ENCODE measurements around the gene TRIM29. TPM values are rescaled to one million over a fixed set of nuclear protein-coding genes. Genes with fewer than 3 reads are reported as not detected.

Gene TRIM29
- total RNA-seq, 2 experiments from 2014 or later = not detected

GRCh38 chr11:120125024-120125423, 12.9 kb downstream of the TRIM29 start:
- Mint-ChIP-seq H3K4me3 (no peak overlapping the region), H3K27ac (no peak overlapping the region), H3K27me3 (peaks cover 11% of the 10 kb centered on the region), H3K36me3 (ENCODE audit: low read depth) (no peaks in the 10 kb centered on the region), H3K9me3 (no peaks in the 10 kb centered on the region), H3K4me1 (ENCODE audit: low read depth) (peaks cover 5% of the 10 kb centered on the region)
- TF ChIP-seq CTCF (IDR thresholded peaks at IDR 0.05) = no peak
- CTCF ChIA-PET = no interaction called here
- H3K27ac ChIP-seq (ENCODE audit: low read depth in 1 of 2, low read length in 2 of 2) = no peak overlapping the region
- DNase-seq (no peak), ATAC-seq (ENCODE audit: poor library complexity) (no peak)
- no peaks in the 10 kb centered on the region for H3K4me1 ChIP-seq (ENCODE audit: insufficient read depth, low read length)
- no peaks in the 10 kb centered on the region for H3K27me3 ChIP-seq (ENCODE audit: control insufficient read depth in 1 of 2, insufficient read depth in 2 of 2, low read length in 2 of 2)
- no peaks in the 10 kb centered on the region for H3K9me3 ChIP-seq (ENCODE audit: control insufficient read depth in 1 of 2, insufficient read depth in 1 of 2, low read length in 2 of 2)
- H3K4me3 ChIP-seq (ENCODE audit: low read length) = no peak overlapping the region
- H3K36me3 ChIP-seq (ENCODE audit: insufficient read depth, low read length) = no peaks in the 10 kb centered on the region
- POLR2A ChIA-PET = no interaction called here
- intact Hi-C loops (cut with DNase I, micrococcal nuclease) = no loop called here

- CTCF ChIA-PET = no interaction called here
- Mint-ChIP-seq H3K27me3 (peaks cover 11% of the 10 kb centered on the region), H3K4me1 (ENCODE audit: low read depth) (peaks cover 5% of the 10 kb centered on the region), H3K4me3 (no peak overlapping the region), H3K27ac (no peak overlapping the region), H3K9me3 (no peaks in the 10 kb centered on the region), H3K36me3 (ENCODE audit: low read depth) (no peaks in the 10 kb centered on the region)
- DNase-seq (no peak), ATAC-seq (ENCODE audit: poor library complexity) (no peak)
- POLR2A ChIA-PET = no interaction called here
- no peak for TF ChIP-seq CTCF (IDR thresholded peaks at IDR 0.05)
- no peaks in the 10 kb centered on the region for H3K4me1 ChIP-seq (ENCODE audit: insufficient read depth, low read length)
- no peaks in the 10 kb centered on the region for H3K27me3 ChIP-seq (ENCODE audit: control insufficient read depth in 1 of 2, insufficient read depth in 2 of 2, low read length in 2 of 2)
- H3K27ac ChIP-seq (ENCODE audit: low read depth in 1 of 2, low read length in 2 of 2) = no peak overlapping the region
- H3K36me3 ChIP-seq (ENCODE audit: insufficient read depth, low read length) = no peaks in the 10 kb centered on the region
- H3K9me3 ChIP-seq (ENCODE audit: control insufficient read depth in 1 of 2, insufficient read depth in 1 of 2, low read length in 2 of 2) = no peaks in the 10 kb centered on the region
- intact Hi-C loops (cut with DNase I, micrococcal nuclease) = no loop called here
- H3K4me3 ChIP-seq (ENCODE audit: low read length) = no peak overlapping the region
Measured at GRCh38 chr11:120124355-120124754, 13.6 kb downstream of the TRIM29 start.

GRCh38 chr11:120123946-120124345, 14.0 kb downstream of the TRIM29 start:
- Mint-ChIP-seq H3K9me3 (no peaks in the 10 kb centered on the region), H3K27ac (no peak overlapping the region), H3K36me3 (ENCODE audit: low read depth) (no peaks in the 10 kb centered on the region), H3K27me3 (peaks cover 11% of the 10 kb centered on the region), H3K4me1 (ENCODE audit: low read depth) (peaks cover 5% of the 10 kb centered on the region), H3K4me3 (no peak overlapping the region)
- POLR2A ChIA-PET = no interaction called here
- intact Hi-C loops (cut with DNase I, micrococcal nuclease) = no loop called here
- no peak for TF ChIP-seq CTCF (IDR thresholded peaks at IDR 0.05)
- Histone ChIP-seq H3K27ac (ENCODE audit: low read depth in 1 of 2, low read length in 2 of 2) (no peak overlapping the region), H3K4me3 (ENCODE audit: low read length) (no peak overlapping the region), H3K9me3 (ENCODE audit: control insufficient read depth in 1 of 2, insufficient read depth in 1 of 2, low read length in 2 of 2) (no peaks in the 10 kb centered on the region), H3K4me1 (ENCODE audit: insufficient read depth, low read length) (no peaks in the 10 kb centered on the region), H3K27me3 (ENCODE audit: control insufficient read depth in 1 of 2, insufficient read depth in 2 of 2, low read length in 2 of 2) (no peaks in the 10 kb centered on the region), H3K36me3 (ENCODE audit: insufficient read depth, low read length) (no peaks in the 10 kb centered on the region)
- ATAC-seq (ENCODE audit: poor library complexity) (no peak), DNase-seq (no peak)
- CTCF ChIA-PET = no interaction called here

Data from CD4-positive, alpha-beta T cell (primary cell).